ENCODE data around the gene CPSF4L. TPM values are rescaled to one million over a fixed set of nuclear protein-coding genes. Genes with fewer than 3 reads are reported as not detected.

The CPSF4L gene
- total RNA-seq, 2 experiments from 2014 or later = not detected

- Mint-ChIP-seq H3K4me3 (no peak overlapping the region), H3K27ac (peak overlapping the region; percentile 50), H3K36me3 (ENCODE audit: low read depth) (peaks cover 54% of the 10 kb centered on the region), H3K9me3 (no peaks in the 10 kb centered on the region), H3K27me3 (no peaks in the 10 kb centered on the region), H3K4me1 (peaks cover 34% of the 10 kb centered on the region)
- CTCF ChIA-PET = interaction anchor here (0.6 to 1.3 kb wide), 4 partner anchors 9 to 647 kb away, joined by 3 to 4 read pairs (median 3); no protein-coding TSS in a partner anchor
- POLR2A ChIA-PET = no interaction called here
- DNase-seq = no peak
Observed at GRCh38 chr17:73210002-73210678, 51.5 kb downstream of the CPSF4L start.

DNA sequence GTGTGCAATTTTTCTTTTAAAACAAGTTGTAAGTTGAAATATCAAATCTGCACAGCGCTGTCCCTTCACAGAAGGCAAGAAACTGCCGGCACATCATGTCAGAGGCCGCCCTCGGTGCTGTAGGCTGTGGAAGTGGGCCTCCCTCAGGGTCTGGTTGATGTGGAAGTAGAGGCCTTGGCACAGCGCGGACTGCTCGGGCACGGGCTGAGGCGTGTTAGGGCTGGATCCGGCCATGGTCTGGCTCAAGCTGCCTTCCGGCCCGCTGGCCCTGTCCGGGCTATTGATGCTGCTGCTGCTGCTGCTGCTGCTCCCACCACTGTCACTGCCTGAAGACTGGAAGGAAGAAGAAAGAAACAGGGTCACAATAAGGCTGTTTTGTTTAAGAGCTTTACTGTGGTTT is 52.2 kb downstream of the CPSF4L start:
- peaks cover 57% of the 10 kb centered on the region for H3K36me3 Mint-ChIP-seq (ENCODE audit: low read depth)
- no peak overlapping the region for H3K4me3 Mint-ChIP-seq
- no peaks in the 10 kb centered on the region for H3K9me3 Mint-ChIP-seq
- H3K27ac Mint-ChIP-seq = no peak overlapping the region
- peaks cover 36% of the 10 kb centered on the region for H3K4me1 Mint-ChIP-seq
- POLR2A ChIA-PET = no interaction called here
- H3K27me3 Mint-ChIP-seq = no peaks in the 10 kb centered on the region
- DNase-seq = no peak
- CTCF ChIA-PET = interaction anchor here (0.6 to 1.3 kb wide), 3 partner anchors 13 to 646 kb away, joined by 3 read pairs; no protein-coding TSS in a partner anchor

GRCh38 chr17:73208139-73208827 is 53.4 kb downstream of the CPSF4L start:
- Mint-ChIP-seq H3K4me3 (no peak overlapping the region), H3K36me3 (ENCODE audit: low read depth) (peaks cover 65% of the 10 kb centered on the region), H3K4me1 (peaks cover 42% of the 10 kb centered on the region), H3K9me3 (no peaks in the 10 kb centered on the region), H3K27me3 (no peaks in the 10 kb centered on the region), H3K27ac (no peak overlapping the region)
- ChIA-PET POLR2A (no interaction called here), CTCF (interaction anchor here (0.6 to 1.0 kb wide), 2 partner anchors 20 to 43 kb away, joined by 3 read pairs; no protein-coding TSS in a partner anchor)
- no peak for DNase-seq

GRCh38 chr17:73205459-73205961 is 56.2 kb downstream of the CPSF4L start:
- Mint-ChIP-seq H3K4me3 (no peak overlapping the region), H3K27ac (no peak overlapping the region), H3K9me3 (no peaks in the 10 kb centered on the region), H3K36me3 (ENCODE audit: low read depth) (peaks cover 86% of the 10 kb centered on the region), H3K4me1 (peaks cover 33% of the 10 kb centered on the region), H3K27me3 (no peaks in the 10 kb centered on the region)
- DNase-seq = no peak
- ChIA-PET POLR2A (interaction anchor here (0.6 kb wide), 1 partner anchor 41 kb away, joined by 3 read pairs; no protein-coding TSS in a partner anchor), CTCF (interaction anchor here (0.6 kb wide), 1 partner anchor 11 kb away, joined by 3 read pairs; no protein-coding TSS in a partner anchor)

DNA sequence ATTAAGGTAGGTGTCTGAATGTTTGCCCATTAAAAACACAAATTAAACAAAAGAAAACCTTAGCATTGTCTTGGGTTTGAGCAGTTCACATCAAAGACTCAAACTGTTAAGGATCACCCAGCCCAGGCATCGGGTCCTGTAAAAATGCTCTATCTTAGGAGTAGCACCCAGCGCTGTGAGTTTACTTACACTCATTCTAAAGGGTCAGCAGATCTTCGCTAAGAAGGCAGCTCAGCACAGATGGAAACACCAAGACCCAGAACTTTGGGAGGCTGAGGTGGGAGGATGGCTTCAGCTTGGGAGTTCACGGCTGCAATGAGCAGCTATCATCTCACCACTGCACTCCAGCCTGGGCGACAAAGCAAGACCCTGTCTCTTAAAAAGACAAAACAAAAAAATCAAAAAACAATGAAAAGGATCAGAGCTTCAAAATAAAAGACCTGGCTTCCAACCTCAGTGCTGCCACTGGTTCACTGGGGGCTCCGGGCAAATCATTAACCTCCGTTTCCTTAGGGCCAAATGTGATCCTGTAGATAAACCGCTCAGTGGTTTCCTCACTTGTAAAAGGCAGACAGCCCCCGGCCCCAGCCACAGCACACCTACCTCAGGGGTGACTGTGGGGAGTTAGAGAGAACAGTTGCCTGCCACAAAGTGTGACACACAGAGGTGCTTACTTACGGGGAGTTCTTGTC is 57.7 kb downstream of the CPSF4L start:
- CTCF ChIA-PET = interaction anchor here (1.5 to 3.7 kb wide), 3 partner anchors 17 to 48 kb away, joined by 3 to 10 read pairs (median 8); no protein-coding TSS in a partner anchor
- H3K36me3 Mint-ChIP-seq (ENCODE audit: low read depth) = peaks cover 92% of the 10 kb centered on the region

GRCh38 chr17:73203135-73203787 is 58.4 kb downstream of the CPSF4L start:
- POLR2A ChIA-PET = interaction anchor here (0.6 kb wide), 1 partner anchor 883 kb away, joined by 3 read pairs; no protein-coding TSS in a partner anchor

More for the DNA sequence above, 57.7 kb downstream of the CPSF4L start:
- peak; percentile 37 for DNase-seq
- Mint-ChIP-seq H3K4me3 (no peak overlapping the region), H3K27me3 (no peaks in the 10 kb centered on the region), H3K27ac (peak overlapping the region; percentile 81), H3K9me3 (no peaks in the 10 kb centered on the region), H3K4me1 (peaks cover 25% of the 10 kb centered on the region)
- POLR2A ChIA-PET = no interaction called here

GRCh38 chr17:73201215-73202069 is 60.2 kb downstream of the CPSF4L start:
- no peak overlapping the region for H3K27ac Mint-ChIP-seq
- ChIA-PET CTCF (interaction anchor here (0.6 to 3.7 kb wide), 9 partner anchors 9 to 250 kb away, joined by 3 to 10 read pairs (median 4); a partner anchor contains a TSS), POLR2A (interaction anchor here (1.3 kb wide), 1 partner anchor 31 kb away, joined by 3 read pairs; a partner anchor contains a TSS)
- H3K4me3 Mint-ChIP-seq = no peak overlapping the region
- H3K36me3 Mint-ChIP-seq (ENCODE audit: low read depth) = peaks cover 95% of the 10 kb centered on the region
- peaks cover 25% of the 10 kb centered on the region for H3K4me1 Mint-ChIP-seq
- H3K27me3 Mint-ChIP-seq = no peaks in the 10 kb centered on the region
- no peaks in the 10 kb centered on the region for H3K9me3 Mint-ChIP-seq
- DNase-seq = no peak

More at GRCh38 chr17:73203135-73203787, 58.4 kb downstream of the CPSF4L start:
- Mint-ChIP-seq H3K27me3 (no peaks in the 10 kb centered on the region), H3K4me1 (peaks cover 25% of the 10 kb centered on the region), H3K9me3 (no peaks in the 10 kb centered on the region), H3K4me3 (no peak overlapping the region), H3K36me3 (ENCODE audit: low read depth) (peaks cover 92% of the 10 kb centered on the region), H3K27ac (peak overlapping the region; percentile 81)
- DNase-seq = no peak
- CTCF ChIA-PET = interaction anchor here (1.5 to 3.7 kb wide), 3 partner anchors 18 to 48 kb away, joined by 3 to 10 read pairs (median 8); no protein-coding TSS in a partner anchor

DNA sequence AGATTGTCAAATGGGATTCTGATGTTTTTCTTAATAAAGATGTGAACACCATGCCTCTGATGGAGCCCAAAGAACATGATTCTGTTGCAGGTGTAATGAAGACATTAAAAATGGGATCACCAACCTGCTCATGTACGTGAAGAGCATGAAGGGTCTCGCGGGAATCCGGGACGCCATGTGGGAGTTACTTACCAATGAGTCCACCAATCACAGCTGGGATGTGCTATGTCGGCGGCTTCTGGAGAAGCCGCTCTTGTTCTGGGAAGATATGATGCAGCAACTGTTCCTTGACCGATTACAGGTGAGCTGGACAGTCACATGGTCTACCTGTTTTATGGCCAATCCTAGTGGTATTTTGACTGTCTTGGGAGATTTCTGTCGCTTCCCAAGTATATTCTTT is 61.2 kb downstream of the CPSF4L start:
- H3K27me3 Mint-ChIP-seq = no peaks in the 10 kb centered on the region
- H3K36me3 Mint-ChIP-seq (ENCODE audit: low read depth) = peaks cover 91% of the 10 kb centered on the region
- CTCF ChIA-PET = interaction anchor here (0.6 to 3.7 kb wide), 5 partner anchors 9 to 249 kb away, joined by 3 to 10 read pairs (median 4); no protein-coding TSS in a partner anchor
- no peak overlapping the region for H3K4me3 Mint-ChIP-seq
- no peak for DNase-seq
- peaks cover 25% of the 10 kb centered on the region for H3K4me1 Mint-ChIP-seq
- H3K9me3 Mint-ChIP-seq = no peaks in the 10 kb centered on the region
- no peak overlapping the region for H3K27ac Mint-ChIP-seq
- POLR2A ChIA-PET = interaction anchor here (1.3 kb wide), 1 partner anchor 32 kb away, joined by 3 read pairs; a partner anchor contains a TSS

DNA sequence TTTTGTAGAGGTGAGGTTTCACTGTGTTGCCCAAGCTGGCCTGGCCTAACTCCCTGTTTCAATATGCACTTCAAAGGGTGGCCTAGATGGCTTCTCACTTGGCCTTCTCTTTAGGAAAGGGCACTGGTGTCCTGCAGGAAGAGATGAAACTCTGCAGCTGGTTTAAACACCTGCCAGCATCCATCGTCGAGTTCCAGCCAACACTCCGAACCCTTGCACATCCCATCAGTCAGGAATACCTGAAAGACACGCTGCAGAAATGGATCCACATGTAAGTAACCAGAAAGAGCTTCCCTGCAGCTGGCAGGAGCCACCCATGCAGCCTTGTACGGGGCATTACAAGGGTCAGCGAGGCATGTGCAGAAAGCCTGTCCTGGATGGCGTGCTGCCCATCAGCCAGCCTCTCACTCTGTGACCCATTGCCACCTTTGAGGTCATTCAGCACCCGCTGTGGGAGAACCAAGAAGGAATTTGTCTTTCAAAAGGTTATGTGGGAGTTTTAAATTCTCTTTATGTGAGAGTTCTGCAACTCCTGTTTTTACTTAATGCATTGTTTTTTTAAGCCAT is 61.8 kb downstream of the CPSF4L start:
- peaks cover 85% of the 10 kb centered on the region for H3K36me3 Mint-ChIP-seq (ENCODE audit: low read depth)
- no peak overlapping the region for H3K4me3 Mint-ChIP-seq
- ChIA-PET CTCF (interaction anchor here (2.0 to 3.7 kb wide), 2 partner anchors 12 to 28 kb away, joined by 5 to 10 read pairs; no protein-coding TSS in a partner anchor), POLR2A (no interaction called here)
- no peaks in the 10 kb centered on the region for H3K9me3 Mint-ChIP-seq
- peaks cover 20% of the 10 kb centered on the region for H3K4me1 Mint-ChIP-seq
- H3K27ac Mint-ChIP-seq = no peak overlapping the region
- no peaks in the 10 kb centered on the region for H3K27me3 Mint-ChIP-seq
- no peak for DNase-seq

GRCh38 chr17:73198930-73199260 is 62.8 kb downstream of the CPSF4L start:
- H3K27ac Mint-ChIP-seq = no peak overlapping the region
- H3K36me3 Mint-ChIP-seq (ENCODE audit: low read depth) = peaks cover 79% of the 10 kb centered on the region
- H3K27me3 Mint-ChIP-seq = no peaks in the 10 kb centered on the region
- H3K9me3 Mint-ChIP-seq = no peaks in the 10 kb centered on the region
- no peak overlapping the region for H3K4me3 Mint-ChIP-seq
- DNase-seq = no peak
- CTCF ChIA-PET = no interaction called here
- H3K4me1 Mint-ChIP-seq = peaks cover 18% of the 10 kb centered on the region
- POLR2A ChIA-PET = no interaction called here

Measured in activated CD4-positive, alpha-beta T cell treated with anti-CD3 and anti-CD28 coated beads, Interleukin-2, amount 10 ng/mL, durations not matched to agents 7 days and 5 days (primary cell).